ENCODE results near the gene ARHGEF12. TPM values are rescaled to one million over a fixed set of nuclear protein-coding genes. Genes with fewer than 3 reads are reported as not detected.

Gene ARHGEF12
- polyA plus RNA-seq, 2 of the 4 experiments (the other 2 are of a cell fraction): 16.7 to 27.2 TPM

GRCh38 chr11:120514541-120515121 lies 178.4 kb downstream of the ARHGEF12 start (continued):
- no peak for TF ChIP-seq NPAS2 (CRISPR knock-in tag; IDR thresholded peaks at IDR 0.05; ENCODE audit: borderline replicate concordance)

GRCh38 chr11:120515186-120515723 lies 179.0 kb downstream of the ARHGEF12 start:
- WGBS (ENCODE audit: missing lambda C conversion rate): 52% methylated on average over 7 of the region's 7 CpGs
- no peaks in the 10 kb centered on the region for H3K9me3 ChIP-seq
- FAIRE-seq (no peak), ATAC-seq (no peak), DNase-seq (ENCODE audit: low read depth in 1 of 2, low spot score in 1 of 2) (no peak)
- no peak overlapping the region for H3K4me3 ChIP-seq
- ChIA-PET CTCF (interaction anchor here (1.3 kb wide), 1 partner anchor 437 kb away, joined by 3 read pairs; no protein-coding TSS in a partner anchor), POLR2A (no interaction called here)
- H3K4me2 ChIP-seq: no peak overlapping the region
- H3K4me1 ChIP-seq: no peaks in the 10 kb centered on the region
- no peak overlapping the region for H3K27ac ChIP-seq
- TF ChIP-seq TP53 (CRISPR knock-in tag; IDR thresholded peaks at IDR 0.05) (no peak), PHF8 (IDR thresholded peaks at IDR 0.05; ENCODE audit: borderline replicate concordance, low read depth) (no peak)
- TF ChIP-seq, protein P1, sequence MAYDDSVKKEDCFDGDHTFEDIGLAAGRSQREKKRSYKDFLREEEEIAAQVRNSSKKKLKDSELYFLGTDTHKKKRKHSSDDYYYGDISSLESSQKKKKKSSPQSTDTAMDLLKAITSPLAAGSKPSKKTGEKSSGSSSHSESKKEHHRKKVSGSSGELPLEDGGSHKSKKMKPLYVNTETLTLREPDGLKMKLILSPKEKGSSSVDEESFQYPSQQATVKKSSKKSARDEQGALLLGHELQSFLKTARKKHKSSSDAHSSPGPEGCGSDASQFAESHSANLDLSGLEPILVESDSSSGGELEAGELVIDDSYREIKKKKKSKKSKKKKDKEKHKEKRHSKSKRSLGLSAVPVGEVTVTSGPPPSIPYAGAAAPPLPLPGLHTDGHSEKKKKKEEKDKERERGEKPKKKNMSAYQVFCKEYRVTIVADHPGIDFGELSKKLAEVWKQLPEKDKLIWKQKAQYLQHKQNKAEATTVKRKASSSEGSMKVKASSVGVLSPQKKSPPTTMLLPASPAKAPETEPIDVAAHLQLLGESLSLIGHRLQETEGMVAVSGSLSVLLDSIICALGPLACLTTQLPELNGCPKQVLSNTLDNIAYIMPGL (CRISPR knock-in tag; IDR thresholded peaks at IDR 0.05; ENCODE audit: borderline replicate concordance): no peak

DNA sequence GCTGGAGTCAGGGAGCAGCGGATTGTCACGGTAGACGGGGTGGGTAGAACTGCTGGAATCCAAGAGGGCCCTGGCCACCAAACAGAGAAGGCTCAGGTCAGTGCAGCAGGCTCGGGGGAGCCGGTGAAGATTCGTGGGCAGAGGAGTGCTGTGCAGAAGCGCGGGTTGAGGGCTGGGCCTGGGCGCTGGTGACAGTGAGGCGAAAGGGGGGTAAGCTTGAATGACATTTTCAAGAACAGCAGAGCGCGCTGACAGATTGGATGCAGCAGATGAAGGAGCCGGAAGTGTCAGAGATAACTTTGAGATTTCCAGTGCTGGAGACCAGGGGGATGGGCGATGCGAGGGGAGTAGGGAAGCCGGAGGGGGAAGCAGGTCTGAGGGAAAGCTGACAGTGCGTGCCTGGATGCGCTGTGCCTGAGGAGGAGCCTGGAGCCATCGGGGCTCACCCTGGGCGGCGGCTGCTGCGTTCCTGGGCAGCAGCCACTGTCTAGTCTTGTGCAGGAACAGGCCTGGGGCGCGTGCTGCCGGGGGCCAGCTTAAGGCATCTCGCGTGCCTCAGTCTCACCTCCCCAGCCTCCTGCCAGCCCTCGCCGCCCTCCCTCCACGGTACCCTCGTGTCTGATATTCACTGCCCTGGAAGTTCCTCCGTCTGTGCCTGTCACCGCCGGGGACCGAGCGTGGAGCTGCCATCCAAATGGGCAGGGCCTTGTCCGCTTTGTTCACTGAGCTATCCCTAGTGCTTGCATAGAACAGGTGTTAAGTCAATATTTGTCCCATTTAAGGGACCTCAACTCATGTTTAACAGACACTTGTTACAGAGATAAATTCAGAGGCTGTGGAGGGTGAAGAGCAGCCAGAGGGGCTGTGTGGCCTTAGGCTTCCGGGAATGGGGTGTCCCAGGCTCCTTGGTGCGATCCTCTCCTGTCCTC lies 180.5 kb downstream of the ARHGEF12 start:
- TF ChIP-seq HES2 (IDR thresholded peaks at IDR 0.05) (no peak), NPAS2 (CRISPR knock-in tag; IDR thresholded peaks at IDR 0.05; ENCODE audit: borderline replicate concordance) (no peak), ZFP36 (IDR thresholded peaks at IDR 0.05; ENCODE audit: borderline replicate concordance, partially characterized antibody) (no peak), SREBF2 (IDR thresholded peaks at IDR 0.05) (no peak), MYC (IDR thresholded peaks at IDR 0.05; ENCODE audit: borderline replicate concordance, low read length) (no peak), HOXA7 (CRISPR knock-in tag; IDR thresholded peaks at IDR 0.05) (no peak), RFX5 (IDR thresholded peaks at IDR 0.05) (no peak), CTCF (IDR thresholded peaks at IDR 0.05) (no peak), NR3C1 (IDR thresholded peaks at IDR 0.05) (no peak), CBX2 (IDR thresholded peaks at IDR 0.05; ENCODE audit: borderline replicate concordance, low read depth) (no peak), FOSB (CRISPR knock-in tag; IDR thresholded peaks at IDR 0.05) (no peak), MAFK (IDR thresholded peaks at IDR 0.05; ENCODE audit: partially characterized antibody) (no peak), POLR2A (IDR thresholded peaks at IDR 0.05; ENCODE audit: low read length) (no peak), HEYL (CRISPR knock-in tag; IDR thresholded peaks at IDR 0.05) (no peak), GATA3 (IDR thresholded peaks at IDR 0.05; ENCODE audit: borderline replicate concordance) (no peak), ZSCAN20 (CRISPR knock-in tag; IDR thresholded peaks at IDR 0.05) (no peak), FOSL2 (IDR thresholded peaks at IDR 0.05) (no peak), FOSL2 (CRISPR knock-in tag; IDR thresholded peaks at IDR 0.05) (no peak)
- TF ChIP-seq, protein P1 (CRISPR knock-in tag; IDR thresholded peaks at IDR 0.05; ENCODE audit: borderline replicate concordance): no peak
- no peak overlapping the region for H3K4me3 ChIP-seq
- ATAC-seq: no peak
- no peak for FAIRE-seq
- no peak overlapping the region for H3K4me2 ChIP-seq
- POLR2A ChIA-PET: no interaction called here
- no peaks in the 10 kb centered on the region for H3K9me3 ChIP-seq
- CTCF ChIA-PET: no interaction called here
- no peak overlapping the region for H3K27ac ChIP-seq
- WGBS (ENCODE audit: missing lambda C conversion rate): 77% methylated on average over 34 of the region's 39 CpGs
- no peak for DNase-seq (ENCODE audit: low read depth in 1 of 2, low spot score in 1 of 2)
- H3K4me1 ChIP-seq: no peaks in the 10 kb centered on the region
